Measurements from ENCODE around the gene REM2. TPM values are rescaled to one million over a fixed set of nuclear protein-coding genes. Genes with fewer than 3 reads are reported as not detected.

REM2 gene
- total RNA-seq, 1 donor from 2014 or later = 1.2 TPM

- TF ChIP-seq CTCF (IDR thresholded peaks at IDR 0.05; ENCODE audit: insufficient read depth, low read length, poor library complexity, severe bottlenecking) = no peak
- no peak for DNase-seq (ENCODE audit: low read depth)
- Histone ChIP-seq H3K27me3 (ENCODE audit: control insufficient read depth, insufficient read depth, low read length) (no peaks in the 10 kb centered on the region), H3K4me3 (ENCODE audit: low read depth, low read length) (no peak overlapping the region), H3K36me3 (ENCODE audit: control insufficient read depth, insufficient read depth, low read length) (peaks cover 2% of the 10 kb centered on the region)
Observed at GRCh38 chr14:22923746-22924145, 40.7 kb downstream of the REM2 start.

GRCh38 chr14:22925513-22925912 is 42.5 kb downstream of the REM2 start:
- H3K36me3 ChIP-seq (ENCODE audit: control insufficient read depth, insufficient read depth, low read length) = peaks cover 2% of the 10 kb centered on the region
- no peak for TF ChIP-seq CTCF (IDR thresholded peaks at IDR 0.05; ENCODE audit: insufficient read depth, low read length, poor library complexity, severe bottlenecking)

GRCh38 chr14:22926316-22926715 is 43.3 kb downstream of the REM2 start:
- Histone ChIP-seq H3K36me3 (ENCODE audit: control insufficient read depth, insufficient read depth, low read length) (peaks cover 2% of the 10 kb centered on the region), H3K4me3 (ENCODE audit: low read depth, low read length) (no peak overlapping the region), H3K27me3 (ENCODE audit: control insufficient read depth, insufficient read depth, low read length) (no peaks in the 10 kb centered on the region)
- no peak for TF ChIP-seq CTCF (IDR thresholded peaks at IDR 0.05; ENCODE audit: insufficient read depth, low read length, poor library complexity, severe bottlenecking)
- no peak for DNase-seq (ENCODE audit: low read depth)

More at GRCh38 chr14:22925513-22925912, 42.5 kb downstream of the REM2 start:
- no peak overlapping the region for H3K4me3 ChIP-seq (ENCODE audit: low read depth, low read length)
- no peaks in the 10 kb centered on the region for H3K27me3 ChIP-seq (ENCODE audit: control insufficient read depth, insufficient read depth, low read length)
- DNase-seq (ENCODE audit: low read depth) = no peak

GRCh38 chr14:22928237-22929103 is 45.4 kb downstream of the REM2 start:
- TF ChIP-seq CTCF (IDR thresholded peaks at IDR 0.05; ENCODE audit: insufficient read depth, low read length, poor library complexity, severe bottlenecking) = no peak
- Histone ChIP-seq H3K4me3 (ENCODE audit: low read depth, low read length) (peak overlapping the region; percentile 92), H3K27me3 (ENCODE audit: control insufficient read depth, insufficient read depth, low read length) (no peaks in the 10 kb centered on the region), H3K36me3 (ENCODE audit: control insufficient read depth, insufficient read depth, low read length) (peaks cover 2% of the 10 kb centered on the region)
- no peak for DNase-seq (ENCODE audit: low read depth)

GRCh38 chr14:22929104-22929960 is 46.3 kb downstream of the REM2 start, which contains the start of gene PRMT5:
PRMT5 (minus strand) TSS chr14:22929376; CDS start chr14:22929361, 15 bp downstream.
- H3K27me3 ChIP-seq (ENCODE audit: control insufficient read depth, insufficient read depth, low read length) = no peaks in the 10 kb centered on the region
- peak within 1 kb of the TSS; percentile 92 for H3K4me3 ChIP-seq (ENCODE audit: low read depth, low read length)
- peak; percentile 99 for DNase-seq (ENCODE audit: low read depth)
- peaks cover 2% of the 10 kb centered on the region for H3K36me3 ChIP-seq (ENCODE audit: control insufficient read depth, insufficient read depth, low read length)
- no peak for TF ChIP-seq CTCF (IDR thresholded peaks at IDR 0.05; ENCODE audit: insufficient read depth, low read length, poor library complexity, severe bottlenecking)
